WERI-Rb-1 (cell line): Measurements from ENCODE around the gene PCDH9.
"Not testable (repeated sequence)": the region's sequence is repeated elsewhere in the genome, so short reads cannot be mapped to it uniquely, and the experiment has no call there.

Experiments used
- DNase-seq: peaks from one replicate; pipeline ENCODE4 v3.0.0-alpha.2; 2020
- H3K27ac ChIP-seq: fragments of 250-450 bp; sonication (Bioruptor Pico); 2 replicates; pipeline ENCODE4 v1.5.1; 2020; ENCODE audit warnings: mild to moderate bottlenecking, moderate library complexity
- H3K27me3 ChIP-seq: fragments of 250-450 bp; sonication (Bioruptor Pico); 2 replicates; pipeline ENCODE4 v1.5.1; 2021; ENCODE audit warnings: mild to moderate bottlenecking, low read depth, moderate library complexity; ENCODE audit not compliant: insufficient read depth, severe bottlenecking
- H3K36me3 ChIP-seq: fragments of 250-450 bp; sonication (Bioruptor Pico); 2 replicates; pipeline ENCODE4 v1.5.1; 2020; ENCODE audit warnings: mild to moderate bottlenecking, moderate library complexity
- H3K4me3 ChIP-seq: 2 replicates; pipeline ENCODE4 v1.5.1; 2011; ENCODE audit warnings: low read depth, mild to moderate bottlenecking, control low read depth, low read length
- H3K9me3 ChIP-seq: fragments of 250-450 bp; sonication (Bioruptor Pico); 2 replicates; pipeline ENCODE4 v1.5.1; 2021; ENCODE audit warnings: mild to moderate bottlenecking, moderate library complexity; ENCODE audit not compliant: severe bottlenecking
- TF ChIP-seq, protein P1 (sequence below): IDR thresholded peaks from 2 replicates; pipeline ENCODE4 v1.5.1; 2011; ENCODE audit warnings: low read depth, mild to moderate bottlenecking, control low read depth, inconsistent platforms, low read length

Gene PCDH9

DNA sequence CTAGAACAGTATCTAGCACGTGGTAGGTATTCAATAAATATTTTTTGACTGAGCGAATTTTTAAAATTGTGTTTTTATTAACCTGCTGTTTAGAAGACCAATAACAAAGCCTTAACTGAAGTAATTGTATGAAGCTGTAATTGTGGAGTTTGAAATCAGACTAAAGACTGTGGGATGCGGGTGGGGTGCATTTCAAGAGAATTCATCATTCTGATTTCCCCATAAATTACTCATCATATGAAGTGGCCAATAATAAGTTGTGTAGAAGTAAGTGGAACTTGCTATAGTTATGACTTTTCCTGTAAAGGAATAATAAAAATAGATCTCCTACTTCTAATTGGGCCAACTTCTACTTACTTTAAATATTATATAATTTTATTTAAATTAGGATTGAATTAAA, 449.3 kb downstream of the PCDH9 start:
- Histone ChIP-seq H3K36me3 (no peaks in the 10 kb centered on the region), H3K4me3 (no peak overlapping the region), H3K9me3 (no peaks in the 10 kb centered on the region), H3K27ac (no peak overlapping the region), H3K27me3 (no peaks in the 10 kb centered on the region)
- no peak for DNase-seq
- TF ChIP-seq, protein P1, sequence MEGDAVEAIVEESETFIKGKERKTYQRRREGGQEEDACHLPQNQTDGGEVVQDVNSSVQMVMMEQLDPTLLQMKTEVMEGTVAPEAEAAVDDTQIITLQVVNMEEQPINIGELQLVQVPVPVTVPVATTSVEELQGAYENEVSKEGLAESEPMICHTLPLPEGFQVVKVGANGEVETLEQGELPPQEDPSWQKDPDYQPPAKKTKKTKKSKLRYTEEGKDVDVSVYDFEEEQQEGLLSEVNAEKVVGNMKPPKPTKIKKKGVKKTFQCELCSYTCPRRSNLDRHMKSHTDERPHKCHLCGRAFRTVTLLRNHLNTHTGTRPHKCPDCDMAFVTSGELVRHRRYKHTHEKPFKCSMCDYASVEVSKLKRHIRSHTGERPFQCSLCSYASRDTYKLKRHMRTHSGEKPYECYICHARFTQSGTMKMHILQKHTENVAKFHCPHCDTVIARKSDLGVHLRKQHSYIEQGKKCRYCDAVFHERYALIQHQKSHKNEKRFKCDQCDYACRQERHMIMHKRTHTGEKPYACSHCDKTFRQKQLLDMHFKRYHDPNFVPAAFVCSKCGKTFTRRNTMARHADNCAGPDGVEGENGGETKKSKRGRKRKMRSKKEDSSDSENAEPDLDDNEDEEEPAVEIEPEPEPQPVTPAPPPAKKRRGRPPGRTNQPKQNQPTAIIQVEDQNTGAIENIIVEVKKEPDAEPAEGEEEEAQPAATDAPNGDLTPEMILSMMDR = no peak

DNA sequence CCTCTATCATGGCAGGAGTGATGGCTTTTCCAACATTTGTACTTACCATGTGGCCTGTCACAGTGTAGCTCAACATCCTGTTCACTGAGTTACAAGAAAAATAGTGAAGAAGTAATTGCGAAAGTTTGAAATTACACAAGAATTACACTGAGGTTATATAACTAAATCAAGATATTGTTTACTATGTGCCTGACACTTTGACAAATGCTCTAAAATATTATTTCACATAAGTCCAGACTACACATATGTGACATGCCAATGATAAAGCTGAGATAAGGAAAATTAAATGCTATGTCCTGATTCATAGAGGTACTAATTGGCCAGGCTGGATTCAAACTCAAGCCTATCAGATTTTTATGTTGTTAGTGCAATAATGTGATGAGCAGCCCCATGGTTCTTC, 451.7 kb downstream of the PCDH9 start:
- no peaks in the 10 kb centered on the region for H3K27me3 ChIP-seq
- H3K27ac ChIP-seq = no peak overlapping the region
- TF ChIP-seq, protein P1 = no peak
- H3K36me3 ChIP-seq = no peaks in the 10 kb centered on the region
- H3K4me3 ChIP-seq = no peak overlapping the region
- DNase-seq = no peak
- H3K9me3 ChIP-seq = no peaks in the 10 kb centered on the region

DNA sequence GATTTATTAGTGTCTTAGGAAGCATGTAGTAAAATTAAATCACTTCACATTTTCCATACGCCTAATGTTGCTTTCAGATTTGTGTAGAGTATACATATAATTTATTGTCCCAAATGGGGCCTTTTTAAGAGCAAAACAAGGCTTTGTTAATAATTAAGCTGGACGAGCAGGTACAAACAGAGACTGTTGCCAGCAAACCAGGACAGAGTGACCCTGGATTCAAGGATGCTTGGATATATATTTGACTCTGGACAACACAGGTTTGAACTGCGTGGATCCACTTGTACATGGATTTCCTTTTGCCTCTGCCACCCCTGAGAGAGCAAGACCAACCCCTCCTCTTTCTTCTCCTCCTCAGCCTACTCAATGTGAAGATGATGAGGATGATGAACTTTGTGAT, 454.9 kb downstream of the PCDH9 start:
- Histone ChIP-seq H3K9me3 (no peaks in the 10 kb centered on the region), H3K27me3 (no peaks in the 10 kb centered on the region), H3K27ac (no peak overlapping the region), H3K36me3 (no peaks in the 10 kb centered on the region), H3K4me3 (no peak overlapping the region)
- DNase-seq = no peak
- TF ChIP-seq, protein P1 = no peak

- no peak overlapping the region for H3K4me3 ChIP-seq
- TF ChIP-seq, protein P1 = no peak
- no peaks in the 10 kb centered on the region for H3K36me3 ChIP-seq
- H3K9me3 ChIP-seq = no peaks in the 10 kb centered on the region
- DNase-seq = no peak
- H3K27ac ChIP-seq = no peak overlapping the region
- H3K27me3 ChIP-seq = no peaks in the 10 kb centered on the region
These were observed 456.1 kb downstream of the PCDH9 start for GRCh38 chr13:66774046-66774445.

GRCh38 chr13:66765559-66765958, 464.6 kb downstream of the PCDH9 start:
- Histone ChIP-seq H3K9me3 (no peaks in the 10 kb centered on the region), H3K27me3 (no peaks in the 10 kb centered on the region), H3K36me3 (no peaks in the 10 kb centered on the region), H3K27ac (no peak overlapping the region), H3K4me3 (no peak overlapping the region)
- TF ChIP-seq, protein P1 = no peak
- DNase-seq = no peak

GRCh38 chr13:66760678-66761077, 469.5 kb downstream of the PCDH9 start:
- not testable (repeated sequence) for H3K4me3 ChIP-seq, H3K27me3 ChIP-seq, H3K9me3 ChIP-seq, H3K27ac ChIP-seq, H3K36me3 ChIP-seq, DNase-seq

- DNase-seq = no peak
- no peaks in the 10 kb centered on the region for H3K9me3 ChIP-seq
- no peak overlapping the region for H3K27ac ChIP-seq
- no peak overlapping the region for H3K4me3 ChIP-seq
- no peaks in the 10 kb centered on the region for H3K36me3 ChIP-seq
- TF ChIP-seq, protein P1 = no peak
- no peaks in the 10 kb centered on the region for H3K27me3 ChIP-seq
These were observed 470.2 kb downstream of the PCDH9 start for GRCh38 chr13:66759919-66760318.
